HG03025 (cell line): ENCODE measurements around the gene TAF3.

Experiments used
- ATAC-seq: cut with Tn5 transposase; IDR thresholded peaks from one replicate; pipeline ENCODE4 v1.9.1; 2021; ENCODE audit warnings: mild to moderate bottlenecking, moderate library complexity; ENCODE audit not compliant: unreplicated experiment, low FRiP score

TAF3 gene

DNA sequence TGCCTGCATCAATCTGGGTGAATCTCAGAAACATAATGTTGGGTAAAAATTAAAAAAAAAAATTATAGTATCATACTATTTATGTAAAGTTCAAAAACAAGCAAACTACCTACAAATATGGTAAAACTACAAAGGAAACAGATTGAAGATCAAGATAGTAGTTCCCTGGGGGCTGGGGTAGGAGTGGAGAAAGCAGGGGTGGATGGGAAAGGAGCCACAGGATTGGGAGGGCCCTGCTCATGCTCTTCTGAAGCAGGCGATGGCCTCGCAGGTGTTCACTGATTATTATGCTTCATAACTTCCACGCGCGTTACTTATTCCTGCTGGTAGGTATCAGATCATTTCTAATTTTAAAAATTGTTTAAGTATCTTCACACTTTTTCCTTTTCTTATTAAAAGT, 140.1 kb downstream of the TAF3 start:
- no peak for ATAC-seq

DNA sequence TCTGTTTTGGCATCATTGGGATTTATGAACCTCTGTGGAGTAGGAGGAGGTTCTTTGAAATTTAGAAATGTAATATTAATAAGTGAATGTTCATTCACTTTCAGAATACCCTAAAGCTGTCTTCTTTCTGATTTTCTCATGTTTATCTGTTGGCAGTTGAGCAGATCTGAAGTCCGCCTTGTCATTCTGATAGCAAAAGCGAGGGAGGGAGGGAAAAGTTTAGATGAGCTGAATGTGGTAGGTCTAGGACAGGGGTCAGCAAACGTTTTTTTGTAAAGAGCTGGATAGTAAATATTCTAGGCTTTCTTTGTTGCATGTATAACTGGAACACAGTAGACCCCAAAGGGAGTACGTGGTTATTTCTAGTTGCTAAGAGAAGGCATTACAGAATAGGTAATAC, 141.8 kb downstream of the TAF3 start:
- ATAC-seq, result no peak

DNA sequence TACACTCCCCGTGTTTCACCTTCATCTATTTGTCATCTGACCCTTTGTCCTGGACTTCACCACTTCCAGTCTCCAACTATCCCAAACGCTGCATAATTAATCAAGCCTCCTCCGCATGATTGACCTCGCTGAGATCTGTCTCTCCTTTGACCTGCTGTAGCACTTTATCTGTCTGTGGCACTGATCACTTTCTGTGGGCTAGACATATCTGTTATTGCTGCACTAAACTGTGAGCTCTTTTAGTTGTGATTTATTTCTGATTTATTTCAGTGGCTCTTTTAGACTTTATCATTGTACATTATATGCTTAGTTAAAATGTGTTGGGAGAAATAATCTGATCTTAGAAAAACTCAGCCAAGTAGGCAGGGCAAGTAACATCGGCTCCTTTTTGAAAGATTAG, 144.3 kb downstream of the TAF3 start:
- no peak for ATAC-seq

DNA sequence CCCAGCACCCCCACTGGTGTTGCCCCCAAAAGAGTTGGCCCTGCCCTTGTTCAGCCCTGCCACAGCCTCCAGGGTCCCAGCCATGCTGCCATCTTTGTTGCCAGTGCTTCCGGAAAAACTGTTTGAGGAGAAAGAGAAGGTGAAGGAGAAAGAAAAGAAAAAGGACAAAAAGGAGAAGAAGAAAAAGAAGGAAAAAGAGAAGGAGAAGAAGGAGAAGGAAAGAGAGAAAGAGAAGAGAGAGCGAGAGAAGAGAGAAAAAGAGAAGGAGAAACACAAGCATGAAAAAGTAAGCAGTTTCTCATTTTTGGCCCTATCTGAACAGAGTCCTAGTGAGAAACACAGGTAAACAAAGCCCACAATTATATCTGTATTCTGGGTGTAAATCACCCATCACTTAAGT, 147.2 kb downstream of the TAF3 start:
- ATAC-seq, result no peak

DNA sequence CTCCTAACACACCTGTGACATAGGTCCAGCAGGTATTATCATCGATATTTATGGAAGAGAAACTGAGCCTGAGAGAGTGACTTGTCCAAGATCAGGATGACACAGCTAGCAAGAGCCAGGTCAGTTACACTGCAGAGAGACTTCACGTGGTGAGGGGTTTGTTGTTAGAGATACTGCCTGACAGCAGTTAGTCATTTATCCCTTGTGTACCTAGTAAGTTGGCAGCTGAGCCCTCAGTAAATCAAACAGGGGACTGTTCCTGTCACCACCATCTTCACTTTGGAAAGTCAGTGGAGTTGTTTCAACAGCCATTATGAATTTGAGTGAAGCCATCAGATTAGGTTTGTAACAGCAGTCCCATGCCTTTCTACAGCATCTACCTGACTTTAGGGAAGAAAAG, 148.7 kb downstream of the TAF3 start:
- ATAC-seq, result no peak

DNA sequence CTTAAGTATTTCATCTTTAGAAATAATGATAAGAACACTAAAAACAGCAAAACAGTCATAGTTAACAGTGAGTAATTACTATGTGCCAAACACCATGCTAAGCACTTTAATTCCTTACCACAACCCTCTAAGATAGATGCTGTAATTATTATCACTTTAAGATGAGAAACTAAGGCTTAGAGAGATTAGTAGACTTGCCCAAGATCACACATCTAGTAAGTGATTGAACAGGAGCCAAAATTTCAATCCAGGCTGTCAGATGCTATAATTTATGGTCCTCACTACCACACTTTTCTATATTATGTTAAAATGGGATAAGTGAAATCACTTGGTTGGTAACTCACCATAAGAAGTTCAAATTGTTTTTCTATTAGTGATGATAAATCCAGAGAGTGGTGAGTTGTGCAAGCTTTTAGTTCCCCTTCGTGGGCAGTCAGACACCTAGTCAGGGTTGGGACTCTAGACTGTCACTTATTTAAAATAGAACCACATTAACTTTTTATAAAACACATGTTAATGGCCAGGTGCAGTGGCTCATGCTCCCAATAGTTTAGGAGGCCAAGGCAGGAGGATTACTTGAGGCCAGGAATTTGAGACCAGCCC, 150.3 kb downstream of the TAF3 start:
- ATAC-seq, result no peak

DNA sequence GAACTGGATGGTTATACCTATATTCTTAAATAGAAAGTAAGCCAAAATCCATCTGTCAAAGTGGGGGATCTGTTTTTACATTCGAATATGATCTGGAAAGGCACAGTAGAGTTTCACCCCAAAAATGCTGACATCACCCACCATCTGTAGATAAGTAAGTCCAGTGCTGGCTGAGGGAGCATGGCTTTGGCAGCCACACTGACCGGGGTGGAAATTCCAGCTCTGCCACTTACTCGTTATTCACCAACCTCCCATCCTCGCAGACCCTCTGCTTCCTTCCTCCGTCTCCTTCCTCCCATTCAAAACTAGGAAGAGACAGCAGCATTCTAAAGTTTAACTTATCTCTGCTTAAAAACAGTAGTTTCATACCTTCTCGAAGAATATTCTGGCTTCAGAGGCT, 151.3 kb downstream of the TAF3 start:
- ATAC-seq, result no peak

DNA sequence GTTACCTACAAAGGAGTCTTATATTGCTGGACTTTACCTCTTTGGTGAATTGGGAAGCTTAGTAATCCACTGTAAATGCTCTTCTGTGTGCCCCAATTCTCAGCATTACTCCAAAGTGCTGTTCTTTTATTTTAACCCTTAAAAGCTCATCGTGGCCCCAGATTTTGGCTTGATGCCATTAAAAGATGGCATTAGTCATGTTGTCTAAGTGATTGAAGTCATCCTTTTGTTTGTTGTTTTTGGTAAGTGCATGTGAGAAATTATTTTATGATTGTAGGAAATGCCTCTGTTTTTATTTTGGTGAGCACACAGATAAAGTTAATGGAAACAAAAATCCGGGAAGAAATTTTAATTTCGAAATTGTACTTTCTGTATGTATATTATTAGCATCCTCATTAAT, 153.6 kb downstream of the TAF3 start:
- no peak for ATAC-seq

DNA sequence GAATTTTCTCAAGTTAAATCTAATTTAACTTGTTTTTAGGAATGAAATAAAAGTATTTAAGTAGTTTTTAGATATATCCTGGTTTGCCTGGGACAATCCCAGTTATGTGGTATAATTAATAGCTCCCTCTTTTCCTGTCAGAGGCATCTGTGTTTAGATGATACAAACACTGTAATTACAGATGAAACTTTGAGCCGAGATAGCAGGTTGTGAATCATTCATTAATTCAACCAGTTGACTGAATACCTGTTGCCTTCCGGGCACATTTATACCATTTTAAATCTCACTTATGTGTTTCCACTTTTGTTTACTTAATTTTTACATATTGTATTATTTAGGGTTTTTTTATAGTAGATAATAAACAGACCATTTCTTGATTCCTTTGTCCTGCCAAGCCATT, 154.1 kb downstream of the TAF3 start:
- no peak for ATAC-seq

DNA sequence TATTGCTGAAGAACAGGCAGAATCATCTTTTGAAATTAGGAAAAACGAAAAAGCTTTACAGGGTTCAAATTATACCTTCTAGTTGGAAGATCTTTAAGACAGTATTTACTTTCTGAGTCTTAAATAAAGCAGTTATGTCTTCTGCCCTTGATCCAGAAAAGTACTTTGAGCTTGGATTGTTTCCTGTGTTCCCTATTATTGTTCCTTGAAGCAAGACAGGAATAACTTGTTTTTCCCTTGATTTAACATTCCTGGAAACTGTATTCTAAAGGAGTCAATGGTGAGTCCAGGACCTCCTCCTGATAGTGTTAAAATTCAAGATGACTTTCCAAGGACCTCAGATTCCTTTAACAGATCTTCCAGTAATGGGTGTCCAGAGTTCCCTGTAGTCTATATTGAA, 161.9 kb downstream of the TAF3 start:
- no peak for ATAC-seq

DNA sequence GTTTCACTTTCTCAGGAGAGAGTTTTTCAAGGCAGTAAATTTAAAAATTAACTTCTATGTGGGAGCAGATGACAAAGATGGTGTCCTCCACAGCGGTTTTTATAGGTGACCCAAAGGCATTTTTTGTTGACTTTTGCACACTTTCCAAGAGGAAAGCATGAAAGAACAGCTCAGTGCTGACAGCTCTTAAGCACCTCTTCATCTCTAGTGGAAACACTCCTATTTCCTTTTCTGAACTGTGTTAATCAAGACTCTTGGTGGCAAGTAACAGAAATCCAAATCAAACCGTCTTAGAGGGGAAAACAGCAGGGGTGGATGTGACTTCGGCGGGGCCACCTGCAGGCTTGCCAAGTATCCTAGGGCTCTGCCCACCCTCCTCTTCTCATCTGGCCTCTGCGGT, 164.4 kb downstream of the TAF3 start:
- ATAC-seq, result no peak

DNA sequence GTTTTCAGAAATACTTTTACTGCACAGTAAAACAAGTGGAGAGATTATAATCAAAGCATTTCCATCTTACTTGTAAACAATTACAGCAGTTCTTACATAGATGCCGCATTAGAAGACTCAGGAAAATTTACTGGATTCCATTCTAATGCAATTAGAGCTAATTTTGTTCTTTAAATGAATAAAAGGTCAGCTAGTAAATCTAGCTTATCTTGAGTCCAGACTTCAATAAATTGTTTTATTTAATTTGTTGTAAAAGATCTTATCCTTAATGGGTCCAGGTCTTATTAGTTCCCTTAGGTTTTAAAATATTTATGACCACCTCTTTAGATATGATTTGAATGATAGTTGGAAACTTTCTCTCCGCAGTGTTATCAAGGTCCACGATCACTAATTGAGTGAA, 166.0 kb downstream of the TAF3 start:
- ATAC-seq, result no peak

DNA sequence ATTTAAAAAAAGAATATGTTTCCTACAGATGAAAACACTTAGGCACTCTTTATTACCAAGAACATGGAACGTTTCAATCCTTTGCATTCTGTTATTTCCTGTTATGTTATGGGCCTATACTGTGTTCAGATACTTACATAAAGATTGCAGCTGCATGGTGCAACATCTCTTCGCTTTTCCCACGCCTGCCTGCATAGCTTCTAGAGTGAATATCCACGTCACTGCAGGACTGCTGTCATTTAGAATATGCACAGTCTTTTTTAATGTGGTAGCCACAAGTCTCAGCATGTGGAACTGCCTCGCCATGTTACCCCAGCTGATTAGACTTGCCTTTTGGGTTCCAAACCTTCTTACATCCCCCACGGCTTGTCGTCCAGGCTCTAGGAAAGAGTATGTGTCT, 166.6 kb downstream of the TAF3 start:
- no peak for ATAC-seq

DNA sequence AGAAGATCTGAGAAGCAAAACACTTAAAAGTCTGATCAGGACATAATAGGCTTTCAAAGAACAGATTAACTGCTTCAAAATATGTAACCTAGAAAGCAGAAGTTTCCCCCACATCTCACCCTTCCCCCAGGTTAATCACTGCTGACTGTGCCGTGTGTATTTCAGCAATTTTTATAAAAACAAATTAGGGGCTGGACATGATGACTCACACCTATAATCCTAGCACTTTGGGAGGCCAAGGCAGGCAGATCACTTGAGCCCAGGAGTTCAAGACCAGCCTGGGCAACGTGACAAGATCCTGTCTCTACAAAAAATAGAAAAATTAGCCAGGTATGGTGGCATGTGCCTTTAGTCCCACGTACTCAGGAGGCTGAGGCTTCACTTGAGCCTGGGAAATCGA, 168.5 kb downstream of the TAF3 start:
- no peak for ATAC-seq

DNA sequence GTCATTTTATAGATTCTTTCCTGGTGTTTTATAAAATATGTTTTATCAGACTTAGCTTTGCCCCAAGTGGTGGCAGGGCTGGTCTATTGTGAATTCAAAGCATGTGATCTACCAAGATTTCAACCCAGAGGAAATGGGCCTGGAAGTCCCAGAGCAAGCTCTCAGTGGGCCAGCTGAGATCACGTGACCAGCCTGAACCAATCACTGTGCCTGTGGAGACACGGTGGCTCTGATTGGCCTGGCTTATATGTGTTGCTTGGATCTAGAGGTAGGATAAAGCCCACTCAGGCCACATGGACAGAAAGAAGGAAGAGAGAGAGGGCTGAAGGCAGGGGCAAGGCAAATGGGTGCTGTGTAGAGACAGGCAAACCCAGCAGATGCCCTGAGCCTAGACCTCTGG, 170.7 kb downstream of the TAF3 start:
- no peak for ATAC-seq

DNA sequence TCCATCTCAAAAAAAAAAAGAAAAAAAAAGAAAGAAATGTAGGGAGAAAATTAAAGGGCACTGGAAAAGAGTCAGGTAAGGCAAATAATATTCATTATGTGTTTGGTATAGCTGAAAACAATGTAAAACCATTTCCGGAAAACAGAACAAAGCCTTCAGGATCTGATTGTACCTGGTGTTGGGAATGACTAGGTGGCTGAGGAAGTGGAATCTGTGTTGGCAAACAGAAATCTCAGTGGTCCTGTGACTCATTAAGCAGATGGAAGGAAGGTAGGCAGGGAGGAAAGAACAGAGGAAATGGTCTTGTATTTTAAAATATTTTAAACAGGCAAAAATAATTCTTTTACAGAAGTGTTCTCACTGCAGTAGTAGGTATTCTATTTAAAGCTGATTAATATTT, 180.5 kb downstream of the TAF3 start:
- no peak for ATAC-seq

DNA sequence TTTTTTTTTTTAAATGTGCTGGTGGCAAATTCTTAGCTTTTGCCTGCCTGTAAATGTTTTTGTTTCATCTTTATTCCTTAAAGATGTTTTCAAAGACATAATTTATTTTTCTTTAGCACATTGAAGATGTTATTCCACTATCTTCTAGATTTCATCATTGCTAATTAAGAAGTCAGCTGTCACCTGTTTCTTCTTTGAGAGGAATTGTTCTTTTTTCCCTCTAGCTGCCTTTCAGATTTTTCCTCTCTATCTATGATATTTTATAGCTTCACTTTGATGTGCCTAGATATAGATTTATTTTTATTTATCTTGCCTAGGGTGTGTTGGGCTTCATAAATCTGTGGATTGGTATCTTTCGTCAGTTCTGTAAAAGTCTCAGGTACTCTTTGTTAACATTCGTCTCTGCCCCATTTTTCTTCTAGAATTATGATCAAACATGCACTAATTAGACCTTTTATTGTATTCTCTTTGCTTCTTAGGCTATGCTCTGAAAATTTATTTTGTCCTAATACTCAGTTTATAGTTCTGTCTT, 186.2 kb downstream of the TAF3 start:
- ATAC-seq, result no peak

DNA sequence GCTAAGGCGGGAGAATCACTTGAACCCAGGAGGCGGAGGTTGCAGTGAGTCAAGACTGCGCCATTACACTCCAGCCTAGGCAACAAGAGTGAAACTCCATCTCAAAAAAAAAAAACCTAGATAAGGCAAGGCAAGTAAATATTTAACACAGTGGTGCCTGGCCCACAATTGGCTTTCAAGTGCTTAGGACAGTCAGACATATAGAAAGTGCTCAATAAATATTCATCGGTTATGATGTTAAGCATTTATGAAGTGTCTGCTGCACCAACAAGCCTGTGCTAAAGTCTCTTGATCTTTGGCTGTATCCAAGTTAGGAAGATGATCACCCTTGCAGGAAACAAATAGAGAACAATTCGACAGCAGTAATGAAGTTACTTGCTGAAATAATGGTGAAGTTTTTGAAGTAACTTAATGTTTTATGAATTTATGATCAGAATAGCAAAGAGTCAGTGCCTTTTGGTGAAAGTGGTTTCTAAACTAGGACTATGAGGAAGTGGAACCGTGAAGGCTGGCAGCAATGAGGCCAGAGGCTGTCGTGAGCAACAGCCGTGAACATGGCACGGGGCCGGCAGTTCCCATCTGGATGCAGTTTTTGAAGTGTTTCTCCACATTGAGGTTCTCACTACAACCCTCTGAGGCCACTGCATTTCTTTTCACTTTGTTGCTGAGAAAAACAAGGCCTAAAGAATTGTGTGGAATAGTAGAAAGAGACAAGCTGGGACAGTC, 188.1 kb downstream of the TAF3 start:
- ATAC-seq, result no peak

DNA sequence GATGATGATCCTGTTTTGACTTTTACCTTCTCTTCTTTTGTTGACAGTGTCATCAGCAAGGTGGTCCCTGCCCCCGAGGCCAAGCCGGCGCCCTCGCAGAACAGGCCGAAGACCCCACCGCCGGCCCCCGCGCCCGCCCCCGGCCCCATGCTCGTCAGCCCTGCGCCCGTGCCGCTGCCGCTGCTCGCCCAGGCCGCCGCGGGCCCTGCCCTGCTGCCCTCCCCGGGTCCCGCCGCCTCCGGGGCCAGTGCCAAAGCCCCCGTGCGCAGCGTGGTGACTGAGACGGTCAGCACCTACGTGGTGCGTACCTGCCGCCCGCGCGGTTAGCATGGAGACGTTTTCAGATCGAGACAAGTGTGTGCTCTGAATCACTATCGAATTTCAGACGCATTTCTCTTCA, 190.7 kb downstream of the TAF3 start:
- ATAC-seq, result no peak

DNA sequence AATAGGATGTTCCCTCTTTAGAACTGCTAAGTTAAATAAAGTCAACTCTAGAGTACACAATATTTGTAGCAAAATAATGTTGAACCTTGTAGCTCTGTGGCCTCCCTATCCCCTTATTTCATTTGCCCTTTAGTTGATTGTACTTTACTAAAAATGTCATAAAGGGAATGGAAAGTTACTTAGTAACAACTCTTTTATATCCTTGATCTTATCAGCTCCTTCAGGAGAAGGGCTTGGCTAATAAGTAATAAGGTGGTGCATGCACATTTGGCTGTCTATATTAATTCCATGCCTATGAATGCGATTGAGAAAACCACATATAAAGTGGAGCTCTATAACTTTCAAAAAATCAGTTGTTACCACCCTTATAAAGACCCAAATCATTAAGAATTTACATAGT, 194.7 kb downstream of the TAF3 start:
- no peak for ATAC-seq

DNA sequence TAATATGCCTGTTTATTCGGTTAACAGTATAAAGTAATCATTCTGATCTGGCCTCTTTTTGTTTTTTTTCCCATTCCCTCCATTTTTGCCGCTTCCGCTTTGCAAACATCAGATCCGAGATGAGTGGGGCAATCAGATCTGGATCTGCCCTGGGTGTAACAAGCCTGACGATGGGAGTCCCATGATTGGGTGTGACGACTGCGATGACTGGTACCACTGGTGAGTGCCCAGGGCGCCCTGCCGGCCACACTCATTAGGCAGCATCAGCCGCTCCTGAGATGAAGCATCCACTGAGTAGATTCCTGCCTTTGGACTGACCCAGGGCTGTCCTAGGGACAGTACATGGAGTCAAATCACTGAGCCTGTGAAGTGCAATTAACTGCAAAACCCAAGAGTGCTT, 195.3 kb downstream of the TAF3 start:
- ATAC-seq, result no peak

DNA sequence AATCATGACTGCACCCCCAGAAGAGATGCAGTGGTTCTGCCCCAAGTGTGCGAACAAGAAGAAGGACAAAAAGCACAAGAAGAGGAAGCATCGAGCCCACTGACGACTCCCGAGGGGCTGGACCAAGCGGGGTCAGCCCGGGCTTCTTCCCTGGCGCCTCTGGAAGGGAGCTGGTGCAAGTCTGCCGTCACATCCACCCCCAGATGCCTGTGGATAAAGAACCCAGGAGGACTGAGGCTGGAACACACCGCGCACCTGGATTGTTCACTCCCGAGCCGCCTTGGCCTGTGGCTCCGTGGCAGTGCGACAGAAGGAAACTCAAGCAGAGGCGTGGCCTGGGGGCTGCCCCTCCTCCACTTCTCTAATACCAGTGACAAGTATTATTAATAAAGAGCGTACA, 196.3 kb downstream of the TAF3 start:
- no peak for ATAC-seq
